Heart left ventricle (tissue), 13 donors: ENCODE results near the gene GGN.

Experiments used
- POLR2A ChIP-seq, 2 donors: fragments of 450-650 bp; IDR thresholded peaks; one replicate each; pipeline ENCODE4 v1.6.1; 2017; ENCODE audit warnings: antibody characterized with exemption in 2 of 2, mild to moderate bottlenecking in 2 of 2, moderate library complexity in 2 of 2
- TF ChIP-seq, protein P1 (sequence below), 12 donors: fragments of 200-600 bp; sonication (generic) in 4 of 12; IDR thresholded peaks; one replicate each; pipeline versions ENCODE4 v1.5.0 to v1.8.0; 2018 to 2022; ENCODE audit warnings: antibody characterized with exemption in 12 of 12, mild to moderate bottlenecking in 5 of 12
- donor health status: ischemic (EF 13 %, LVEDD 7.1; RV severe dilation, severe dysfunction).
- donor health status: DM: no; HTN: yes; CAD: no.
- donor health status: DM: no; HTN: no; CAD: no.
- donor health status: ischemic (EF 25% LVEDD 6.9; RV normal size, moderate dysfunction).
- donor health status: ischemic (EF 25% LVEDD 5.7; RV mildly dilated, moderate dysfunction).
- donor health status: ischemic (EF 35%, LVEDD 5.7; RV mildly dilated, moderate dysfunction).
- donor health status: nonischemic (EF 11% LVEDD 7.7; RV severe dilation, severe dysfunction).
- donor health status: DM: yes; HTN: yes; CAD: no.
- donor health status: PGD.
- donor health status: ischemic (EF 29% LVEDD 5.4; RV normal size, mild dysfunction).
- donor health status: nonischemic (EF 23%, LVEDD 6.1; RV moderate dilation, normal function).

DNA sequence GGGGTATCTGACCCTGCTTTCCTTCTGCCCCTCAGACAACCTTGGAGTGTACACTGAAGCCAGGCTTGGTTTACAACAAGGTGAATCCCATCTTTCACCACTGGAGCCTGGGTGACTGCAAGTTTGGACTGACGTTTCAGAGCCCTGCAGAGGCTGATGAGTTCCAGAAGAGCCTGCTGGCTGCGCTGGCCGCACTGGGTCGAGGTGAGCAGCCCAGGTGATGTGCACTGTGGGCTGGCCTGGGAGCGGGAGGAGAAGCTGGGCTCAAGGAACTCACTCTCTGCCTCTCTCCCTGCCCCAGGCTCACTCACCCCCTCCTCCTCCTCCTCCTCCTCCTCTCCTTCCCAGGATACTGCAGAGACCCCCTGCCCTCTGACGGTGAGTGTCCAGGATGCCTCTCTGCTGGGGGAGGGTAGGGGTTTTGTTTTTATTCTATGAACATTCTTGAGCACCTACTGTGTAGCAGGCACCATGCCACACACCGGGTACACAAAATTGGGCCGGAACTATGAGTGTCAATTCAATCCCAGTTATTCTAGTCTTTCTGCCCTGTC, 4.2 kb upstream of the GGN start:
- TF ChIP-seq, protein P1, sequence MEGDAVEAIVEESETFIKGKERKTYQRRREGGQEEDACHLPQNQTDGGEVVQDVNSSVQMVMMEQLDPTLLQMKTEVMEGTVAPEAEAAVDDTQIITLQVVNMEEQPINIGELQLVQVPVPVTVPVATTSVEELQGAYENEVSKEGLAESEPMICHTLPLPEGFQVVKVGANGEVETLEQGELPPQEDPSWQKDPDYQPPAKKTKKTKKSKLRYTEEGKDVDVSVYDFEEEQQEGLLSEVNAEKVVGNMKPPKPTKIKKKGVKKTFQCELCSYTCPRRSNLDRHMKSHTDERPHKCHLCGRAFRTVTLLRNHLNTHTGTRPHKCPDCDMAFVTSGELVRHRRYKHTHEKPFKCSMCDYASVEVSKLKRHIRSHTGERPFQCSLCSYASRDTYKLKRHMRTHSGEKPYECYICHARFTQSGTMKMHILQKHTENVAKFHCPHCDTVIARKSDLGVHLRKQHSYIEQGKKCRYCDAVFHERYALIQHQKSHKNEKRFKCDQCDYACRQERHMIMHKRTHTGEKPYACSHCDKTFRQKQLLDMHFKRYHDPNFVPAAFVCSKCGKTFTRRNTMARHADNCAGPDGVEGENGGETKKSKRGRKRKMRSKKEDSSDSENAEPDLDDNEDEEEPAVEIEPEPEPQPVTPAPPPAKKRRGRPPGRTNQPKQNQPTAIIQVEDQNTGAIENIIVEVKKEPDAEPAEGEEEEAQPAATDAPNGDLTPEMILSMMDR (IDR thresholded peaks at IDR 0.05), result no peak
- TF ChIP-seq POLR2A (IDR thresholded peaks at IDR 0.05), result no peak
